GM21390 (cell line): ENCODE data around the gene ARID1A.

Experiments
- ATAC-seq: cut with Tn5 transposase; IDR thresholded peaks from one replicate; pipeline ENCODE4 v1.9.1; 2021; ENCODE audit not compliant: unreplicated experiment

ARID1A gene

DNA sequence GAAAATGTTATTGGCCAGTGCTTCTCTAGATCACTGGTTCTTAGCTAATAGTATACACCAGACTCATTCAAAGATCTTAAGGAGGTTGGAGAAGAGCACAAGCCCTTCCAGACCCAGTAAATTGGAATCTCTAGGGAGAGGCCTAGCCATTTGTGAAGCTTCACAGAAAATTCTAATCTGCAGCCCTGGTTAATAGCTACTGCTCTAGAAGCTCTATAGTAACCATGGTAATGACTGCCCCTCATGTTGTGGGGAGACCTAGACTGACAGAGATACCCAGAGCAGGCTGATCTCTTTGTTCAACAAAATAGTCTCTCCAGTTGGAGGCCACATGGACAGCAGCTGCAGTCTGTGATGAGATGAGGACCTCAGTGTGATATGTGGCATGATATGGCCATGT lies 31.7 kb downstream of the ARID1A start:
- no peak for ATAC-seq

DNA sequence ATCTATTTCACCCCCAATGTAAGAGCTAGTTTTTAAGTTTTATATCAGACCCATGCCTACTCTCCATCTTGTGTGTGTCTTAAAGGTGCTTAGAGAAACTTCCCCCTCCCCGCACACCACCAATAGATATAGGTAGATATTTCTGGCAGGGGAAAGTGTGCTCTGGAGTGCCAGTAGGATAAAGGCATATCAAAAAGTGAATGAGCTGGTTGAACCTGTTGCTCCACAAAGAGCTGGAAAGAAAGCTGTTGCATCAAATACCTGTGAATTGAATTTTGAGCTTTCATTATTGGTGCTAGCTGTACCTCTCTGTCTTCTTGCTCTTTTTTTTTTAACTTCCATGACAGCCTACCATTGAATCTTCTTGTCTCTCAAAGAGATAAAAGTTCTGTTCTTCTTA lies 32.8 kb downstream of the ARID1A start:
- no peak for ATAC-seq

DNA sequence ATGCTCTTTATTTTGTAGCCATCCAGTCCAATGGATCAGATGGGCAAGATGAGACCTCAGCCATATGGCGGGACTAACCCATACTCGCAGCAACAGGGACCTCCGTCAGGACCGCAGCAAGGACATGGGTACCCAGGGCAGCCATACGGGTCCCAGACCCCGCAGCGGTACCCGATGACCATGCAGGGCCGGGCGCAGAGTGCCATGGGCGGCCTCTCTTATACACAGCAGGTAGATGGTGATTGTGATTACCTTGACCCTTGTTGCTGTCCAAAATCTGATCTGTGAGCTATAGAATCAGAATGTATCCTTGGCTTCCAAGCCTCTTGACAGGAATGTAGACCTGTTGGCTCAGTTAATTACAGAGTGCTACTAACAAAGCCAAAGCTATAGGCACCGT lies 33.8 kb downstream of the ARID1A start:
- ATAC-seq: no peak

DNA sequence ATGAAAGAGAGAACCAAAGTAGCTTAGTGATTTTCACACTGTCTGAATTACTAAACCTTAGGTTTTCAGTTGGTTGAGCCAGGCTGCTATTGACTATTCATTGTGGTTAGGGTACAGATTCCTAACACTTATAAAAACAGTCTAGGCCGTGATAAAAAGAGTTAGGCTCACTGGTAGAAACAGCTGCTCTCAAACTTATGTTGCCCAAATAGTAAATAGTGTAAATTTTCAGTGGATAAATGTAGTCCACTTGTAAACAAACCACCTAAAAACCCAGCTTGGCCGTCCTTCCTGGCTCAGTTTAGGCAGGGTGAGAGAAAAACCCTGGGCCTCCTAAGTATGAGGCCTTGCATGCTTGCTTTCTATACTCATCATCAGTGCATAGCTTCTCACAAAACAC lies 34.9 kb downstream of the ARID1A start:
- no peak for ATAC-seq

DNA sequence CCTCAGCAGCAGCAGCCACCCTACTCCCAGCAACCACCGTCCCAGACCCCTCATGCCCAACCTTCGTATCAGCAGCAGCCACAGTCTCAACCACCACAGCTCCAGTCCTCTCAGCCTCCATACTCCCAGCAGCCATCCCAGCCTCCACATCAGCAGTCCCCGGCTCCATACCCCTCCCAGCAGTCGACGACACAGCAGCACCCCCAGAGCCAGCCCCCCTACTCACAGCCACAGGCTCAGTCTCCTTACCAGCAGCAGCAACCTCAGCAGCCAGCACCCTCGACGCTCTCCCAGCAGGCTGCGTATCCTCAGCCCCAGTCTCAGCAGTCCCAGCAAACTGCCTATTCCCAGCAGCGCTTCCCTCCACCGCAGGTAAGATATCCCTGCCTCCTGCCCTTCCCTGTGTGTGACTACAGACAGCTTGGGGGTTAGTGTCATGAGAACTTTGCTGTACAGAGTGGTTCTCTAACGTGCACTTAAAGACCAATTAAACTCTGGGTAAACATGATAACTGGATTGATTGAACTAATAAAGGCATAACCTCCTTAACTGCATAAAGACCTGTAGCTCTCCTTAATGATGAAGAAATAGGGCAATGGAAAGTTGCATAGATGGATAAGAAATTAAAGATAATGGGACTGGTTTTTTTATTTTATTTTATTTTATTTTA lies 35.6 kb downstream of the ARID1A start:
- ATAC-seq: no peak

DNA sequence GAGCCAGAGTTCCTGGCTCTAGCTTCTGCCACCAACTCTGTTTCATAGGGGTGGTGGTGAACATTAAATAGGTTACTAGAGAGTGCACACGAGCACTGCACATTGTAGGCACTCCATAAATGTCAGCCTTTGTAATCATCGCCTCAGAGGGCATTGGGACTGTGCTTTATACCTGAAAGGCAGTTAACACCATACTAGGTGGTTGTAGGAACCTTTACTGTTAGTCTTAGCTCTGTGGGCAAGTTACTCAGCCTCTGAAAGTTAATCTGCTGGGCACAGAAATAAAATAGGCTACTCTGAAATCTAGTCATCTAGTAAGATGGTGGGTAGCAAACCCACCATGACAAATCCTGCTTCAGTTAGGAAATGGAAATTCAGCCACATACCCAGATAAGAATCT lies 37.6 kb downstream of the ARID1A start:
- ATAC-seq: no peak

- ATAC-seq: no peak
Observed at GRCh38 chr1:26733982-26734381, 38.2 kb downstream of the ARID1A start.

- no peak for ATAC-seq
Observed at GRCh38 chr1:26734501-26735058, 38.8 kb downstream of the ARID1A start.

DNA sequence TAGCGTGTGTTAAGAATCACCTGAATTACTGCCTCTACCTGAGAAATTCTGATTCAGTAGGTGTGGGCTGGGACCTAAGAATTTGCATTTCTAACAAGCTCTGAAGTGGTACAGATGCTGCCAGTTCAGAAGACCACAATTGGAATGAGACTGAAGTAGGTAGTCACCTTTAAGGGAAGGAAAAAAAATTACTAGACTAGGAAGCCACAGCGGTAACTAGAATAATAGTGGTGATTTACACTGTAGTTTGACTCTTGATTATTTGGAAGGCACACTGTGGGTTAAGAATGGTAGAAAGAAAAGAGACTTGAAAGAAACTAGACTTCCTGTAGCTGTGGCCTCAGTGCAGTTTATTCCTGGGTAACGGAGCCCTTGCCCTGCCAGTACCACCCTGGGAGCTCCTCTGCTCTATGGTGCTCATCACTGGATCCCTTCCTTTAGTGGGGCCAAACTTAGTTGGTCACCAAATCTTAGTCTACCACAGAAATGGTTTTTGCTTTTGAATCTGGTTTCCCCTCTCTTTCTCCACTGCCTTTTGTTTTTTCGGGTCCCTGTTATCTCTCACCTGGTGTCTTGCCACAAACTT lies 43.6 kb downstream of the ARID1A start:
- no peak for ATAC-seq

DNA sequence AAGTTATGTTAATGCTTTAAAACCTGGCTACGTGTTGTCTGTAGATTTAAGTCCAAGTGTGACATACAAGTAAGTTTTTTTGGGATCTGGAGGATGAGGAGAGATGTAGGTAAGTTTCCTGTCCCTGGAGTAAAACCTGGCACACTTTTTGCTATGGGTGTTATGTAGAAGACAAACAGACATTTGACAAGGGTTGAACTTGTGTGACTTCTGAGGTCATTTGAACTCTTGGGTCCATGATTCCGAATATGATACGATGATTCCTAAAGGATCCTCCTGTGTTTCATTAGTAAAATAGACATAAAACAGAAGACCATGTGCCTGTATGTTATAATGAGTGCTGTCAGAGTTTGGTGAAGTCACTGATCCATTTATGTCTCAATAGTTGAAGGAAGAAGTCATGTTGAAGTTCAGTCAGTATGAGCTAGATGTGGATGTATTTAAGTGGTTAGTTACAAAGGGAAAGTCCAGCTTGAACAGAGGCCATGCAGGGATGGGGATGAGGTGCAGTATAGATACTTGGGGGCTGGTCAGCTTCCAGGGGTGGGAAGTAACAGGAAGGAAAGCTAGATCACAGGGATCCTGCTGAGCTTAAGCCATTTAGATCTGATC lies 44.3 kb downstream of the ARID1A start:
- ATAC-seq: no peak

DNA sequence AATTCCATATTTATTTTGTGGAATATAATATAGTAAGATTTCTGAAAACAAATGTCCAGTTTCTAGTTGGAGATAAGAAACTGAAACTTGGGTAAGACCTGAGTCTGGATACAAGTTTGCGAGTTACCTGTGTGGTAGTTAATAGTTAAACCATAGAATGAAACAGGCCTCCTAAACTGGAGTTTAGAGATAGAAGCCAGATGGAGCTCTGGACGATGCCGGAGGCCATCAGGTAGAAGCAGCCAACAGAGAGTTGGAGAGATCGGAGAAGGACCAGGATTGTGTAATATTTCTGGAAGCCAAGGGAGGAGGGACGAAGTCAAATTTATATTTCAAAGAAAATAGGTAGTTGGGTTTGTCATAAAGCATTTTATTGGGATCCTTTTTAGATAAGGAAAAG lies 45.1 kb downstream of the ARID1A start:
- ATAC-seq: no peak

- no peak for ATAC-seq
Observed at GRCh38 chr1:26743426-26744059, 47.7 kb downstream of the ARID1A start.

GRCh38 chr1:26744075-26744959 lies 48.5 kb downstream of the ARID1A start:
- peak; percentile 94 for ATAC-seq

DNA sequence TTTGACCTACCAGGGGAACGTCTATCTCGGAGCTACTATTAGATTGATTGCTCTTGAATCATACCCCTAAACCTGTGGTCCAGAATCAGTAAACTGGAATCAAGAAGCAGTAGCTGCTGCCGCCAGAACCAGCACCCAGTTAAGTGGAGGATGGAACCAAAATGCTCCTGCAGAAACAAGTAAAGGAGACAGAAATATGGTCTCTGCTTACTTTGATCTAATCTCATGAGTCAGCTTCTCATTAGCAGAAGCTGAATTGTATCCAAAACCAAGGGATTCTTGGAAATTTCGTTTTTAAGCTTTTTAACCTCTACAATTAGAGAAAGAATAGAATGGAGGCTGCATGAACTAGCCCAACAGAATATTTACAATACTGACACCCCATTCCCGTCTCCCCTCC lies 49.4 kb downstream of the ARID1A start:
- ATAC-seq: no peak

DNA sequence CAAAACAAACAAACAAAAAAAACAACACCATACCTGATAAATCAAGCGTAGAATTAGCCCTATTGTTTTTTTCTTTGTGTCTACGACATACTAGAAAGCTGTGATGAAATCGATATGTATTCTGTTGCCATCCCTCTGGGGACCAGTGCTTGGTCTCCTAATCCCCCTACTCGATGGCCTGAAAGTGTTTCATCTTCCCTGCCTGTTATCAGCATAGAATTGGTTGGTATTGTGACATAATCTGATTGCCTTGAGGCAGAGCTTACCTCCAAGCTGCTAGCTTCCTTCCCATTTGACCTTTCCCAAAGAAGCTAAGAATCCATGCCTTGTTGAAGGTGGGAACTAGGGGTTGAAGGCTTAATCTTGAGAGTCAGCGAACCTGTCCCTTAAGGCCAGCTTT lies 51.2 kb downstream of the ARID1A start:
- ATAC-seq: no peak

GRCh38 chr1:26748351-26748750 lies 52.5 kb downstream of the ARID1A start:
- ATAC-seq: no peak

DNA sequence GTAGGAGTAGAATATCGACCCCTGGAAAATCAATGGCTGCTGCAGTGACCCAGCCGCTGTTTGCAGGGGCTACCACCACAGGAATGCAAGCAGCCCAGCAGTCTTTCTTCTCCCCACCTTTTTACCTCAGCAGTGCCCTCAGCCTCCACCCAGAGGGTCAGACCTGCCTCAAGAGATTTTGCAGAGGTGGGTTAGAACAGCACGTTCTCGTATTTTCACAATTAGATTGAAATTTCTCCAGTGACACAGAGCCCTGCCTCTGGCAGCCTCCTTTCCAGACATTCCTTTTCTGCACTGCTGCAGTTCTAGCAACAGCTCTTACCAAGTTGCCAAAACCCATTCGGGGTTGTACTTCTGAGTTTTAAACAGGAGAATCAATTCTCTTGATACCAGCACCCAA lies 53.6 kb downstream of the ARID1A start:
- ATAC-seq: no peak

- ATAC-seq: no peak
Observed at GRCh38 chr1:26750428-26750827, 54.6 kb downstream of the ARID1A start.

DNA sequence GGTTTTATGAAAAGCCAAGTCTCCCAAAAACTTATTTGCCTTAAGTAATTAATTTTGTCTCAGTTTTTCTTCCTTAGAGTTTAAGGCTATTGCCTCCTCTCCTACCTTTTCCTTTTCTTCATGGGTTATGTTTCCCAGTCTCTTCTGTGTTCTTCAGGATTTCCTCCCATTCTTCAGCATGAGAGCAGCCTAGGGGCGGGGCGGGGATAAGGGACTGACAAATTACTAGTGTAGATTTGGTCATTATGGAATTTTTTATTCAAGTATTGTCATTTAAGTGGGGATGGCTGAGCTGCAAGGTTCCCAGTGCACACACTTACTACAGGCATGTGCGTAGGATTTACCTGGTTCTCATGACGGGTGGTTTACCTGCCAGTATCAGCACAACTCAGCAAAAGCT lies 56.7 kb downstream of the ARID1A start:
- ATAC-seq: no peak

DNA sequence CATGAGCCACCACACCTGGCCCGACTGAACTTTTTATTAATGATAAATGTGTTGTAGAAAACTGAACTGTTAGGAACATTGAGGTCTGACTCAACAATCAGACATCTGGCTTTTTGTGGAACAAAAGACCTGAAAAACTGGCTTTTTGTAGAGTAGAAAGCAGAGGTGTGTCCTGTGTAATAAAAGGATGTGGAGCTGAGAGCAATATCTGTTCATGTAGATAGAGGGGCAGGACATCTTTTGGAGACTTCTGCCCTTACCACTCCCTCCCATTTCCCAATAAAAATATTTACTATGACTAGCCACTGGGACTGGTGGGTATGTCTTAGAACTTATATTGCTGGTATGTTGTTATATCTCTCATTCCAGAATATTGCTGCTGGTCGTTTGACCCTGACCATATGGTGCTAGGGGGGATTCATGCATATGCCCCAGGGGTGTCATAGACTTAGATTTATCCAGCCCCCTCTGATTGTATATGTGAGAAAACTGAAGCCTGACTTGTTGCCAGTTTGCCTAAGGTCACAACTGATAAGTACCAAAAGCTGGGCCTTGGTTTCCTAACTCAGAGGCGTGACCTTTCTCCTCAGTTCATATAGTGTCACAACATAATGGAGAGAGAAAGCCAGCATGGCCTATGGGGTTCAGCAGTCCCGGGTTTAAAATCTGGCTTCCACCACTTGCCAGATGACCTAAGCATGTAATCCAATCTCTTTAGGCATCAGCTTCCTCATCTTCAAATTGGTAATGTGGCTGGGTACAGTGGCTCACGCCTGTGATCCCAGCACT lies 58.5 kb downstream of the ARID1A start:
- no peak for ATAC-seq
